ENCODE measurements around the gene INPP4A. TPM values are rescaled to one million over a fixed set of nuclear protein-coding genes. Genes with fewer than 3 reads are reported as not detected.

Gene INPP4A
- total and polyA plus RNA-seq, 9 of the 15 experiments (the other 6 are each of a cell fraction or from before 2014, with no cell fraction given) = 1.8 to 15.7 (median 8.3) TPM

DNA sequence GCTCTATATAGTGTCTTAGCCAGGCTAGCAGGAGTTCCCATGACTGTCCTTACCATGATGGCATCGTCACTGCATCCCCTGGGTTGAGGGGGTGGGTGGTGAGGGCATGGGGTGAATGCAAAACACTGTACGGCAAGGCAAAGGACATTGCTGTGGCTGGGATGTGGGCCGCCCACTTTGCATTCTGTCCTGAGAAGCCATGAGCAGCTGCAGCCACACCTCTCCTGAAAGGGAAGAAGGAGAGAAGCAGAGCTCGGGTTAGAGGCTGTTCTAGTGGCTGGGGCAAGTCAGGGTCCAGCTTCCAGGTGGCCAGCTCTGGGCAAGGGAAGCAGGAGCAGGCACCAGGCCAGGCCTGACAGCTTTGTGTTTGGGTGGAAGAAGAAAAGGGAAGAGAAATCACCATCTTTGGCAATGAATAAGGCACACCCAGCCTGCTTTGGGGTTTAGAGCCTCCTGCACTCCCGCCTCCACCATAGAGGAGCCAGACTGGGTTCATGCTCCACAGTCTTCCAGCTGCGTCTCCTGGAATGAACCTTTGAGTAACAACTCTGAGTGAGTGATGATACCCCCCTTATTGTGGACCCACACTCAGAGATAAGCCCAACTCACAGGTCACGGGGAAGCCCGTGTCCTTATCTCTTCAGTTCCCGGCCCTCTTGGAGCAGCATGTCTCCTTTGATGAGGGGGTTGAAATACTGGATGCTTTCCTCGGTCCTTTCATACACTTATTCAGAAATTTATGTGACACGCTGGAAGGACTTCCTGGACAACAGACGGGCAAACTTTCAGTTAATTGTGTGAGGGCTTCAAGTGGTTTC lies 63.4 kb downstream of the INPP4A start (continued):
- TF ChIP-seq BCLAF1 (IDR thresholded peaks at IDR 0.05; ENCODE audit: borderline replicate concordance in 1 of 2, control insufficient read depth in 1 of 2, low read depth in 2 of 2, low read length in 1 of 2) (no peak), NR3C1 (CRISPR knock-in tag; IDR thresholded peaks at IDR 0.05) (no peak), GTF2B (IDR thresholded peaks at IDR 0.05; ENCODE audit: extremely low read depth, insufficient read length) (no peak), CC2D1A (IDR thresholded peaks at IDR 0.05) (no peak), ZNF561 (CRISPR knock-in tag; conservative IDR thresholded peaks at IDR 0.05) (no peak), ZSCAN29 (IDR thresholded peaks at IDR 0.05) (no peak), ATF6 (CRISPR knock-in tag; IDR thresholded peaks at IDR 0.05) (no peak; the same call in 1 of the 2 replicates), MCM3 (IDR thresholded peaks at IDR 0.05) (no peak), NKRF (IDR thresholded peaks at IDR 0.05; ENCODE audit: borderline replicate concordance) (no peak), HNRNPUL1 (IDR thresholded peaks at IDR 0.05; ENCODE audit: low read length) (no peak), KAT7 (CRISPR knock-in tag; IDR thresholded peaks at IDR 0.05; ENCODE audit: borderline replicate concordance) (0 out of 2 replicates have a peak, but pooled peaks have one; percentile 23), BCL6 (CRISPR knock-in tag; IDR thresholded peaks at IDR 0.05) (no peak)
- TF ChIP-seq, protein P1, sequence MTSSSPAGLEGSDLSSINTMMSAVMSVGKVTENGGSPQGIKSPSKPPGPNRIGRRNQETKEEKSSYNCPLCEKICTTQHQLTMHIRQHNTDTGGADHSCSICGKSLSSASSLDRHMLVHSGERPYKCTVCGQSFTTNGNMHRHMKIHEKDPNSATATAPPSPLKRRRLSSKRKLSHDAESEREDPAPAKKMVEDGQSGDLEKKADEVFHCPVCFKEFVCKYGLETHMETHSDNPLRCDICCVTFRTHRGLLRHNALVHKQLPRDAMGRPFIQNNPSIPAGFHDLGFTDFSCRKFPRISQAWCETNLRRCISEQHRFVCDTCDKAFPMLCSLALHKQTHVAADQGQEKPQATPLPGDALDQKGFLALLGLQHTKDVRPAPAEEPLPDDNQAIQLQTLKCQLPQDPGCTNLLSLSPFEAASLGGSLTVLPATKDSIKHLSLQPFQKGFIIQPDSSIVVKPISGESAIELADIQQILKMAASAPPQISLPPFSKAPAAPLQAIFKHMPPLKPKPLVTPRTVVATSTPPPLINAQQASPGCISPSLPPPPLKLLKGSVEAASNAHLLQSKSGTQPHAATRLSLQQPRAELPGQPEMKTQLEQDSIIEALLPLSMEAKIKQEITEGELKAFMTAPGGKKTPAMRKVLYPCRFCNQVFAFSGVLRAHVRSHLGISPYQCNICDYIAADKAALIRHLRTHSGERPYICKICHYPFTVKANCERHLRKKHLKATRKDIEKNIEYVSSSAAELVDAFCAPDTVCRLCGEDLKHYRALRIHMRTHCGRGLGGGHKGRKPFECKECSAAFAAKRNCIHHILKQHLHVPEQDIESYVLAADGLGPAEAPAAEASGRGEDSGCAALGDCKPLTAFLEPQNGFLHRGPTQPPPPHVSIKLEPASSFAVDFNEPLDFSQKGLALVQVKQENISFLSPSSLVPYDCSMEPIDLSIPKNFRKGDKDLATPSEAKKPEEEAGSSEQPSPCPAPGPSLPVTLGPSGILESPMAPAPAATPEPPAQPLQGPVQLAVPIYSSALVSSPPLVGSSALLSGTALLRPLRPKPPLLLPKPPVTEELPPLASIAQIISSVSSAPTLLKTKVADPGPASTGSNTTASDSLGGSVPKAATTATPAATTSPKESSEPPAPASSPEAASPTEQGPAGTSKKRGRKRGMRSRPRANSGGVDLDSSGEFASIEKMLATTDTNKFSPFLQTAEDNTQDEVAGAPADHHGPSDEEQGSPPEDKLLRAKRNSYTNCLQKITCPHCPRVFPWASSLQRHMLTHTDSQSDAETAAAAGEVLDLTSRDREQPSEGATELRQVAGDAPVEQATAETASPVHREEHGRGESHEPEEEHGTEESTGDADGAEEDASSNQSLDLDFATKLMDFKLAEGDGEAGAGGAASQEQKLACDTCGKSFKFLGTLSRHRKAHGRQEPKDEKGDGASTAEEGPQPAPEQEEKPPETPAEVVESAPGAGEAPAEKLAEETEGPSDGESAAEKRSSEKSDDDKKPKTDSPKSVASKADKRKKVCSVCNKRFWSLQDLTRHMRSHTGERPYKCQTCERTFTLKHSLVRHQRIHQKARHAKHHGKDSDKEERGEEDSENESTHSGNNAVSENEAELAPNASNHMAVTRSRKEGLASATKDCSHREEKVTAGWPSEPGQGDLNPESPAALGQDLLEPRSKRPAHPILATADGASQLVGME (CRISPR knock-in tag; IDR thresholded peaks at IDR 0.05) = no peak
